ENCODE measurements around the gene SLCO3A1.

The SLCO3A1 gene

DNA sequence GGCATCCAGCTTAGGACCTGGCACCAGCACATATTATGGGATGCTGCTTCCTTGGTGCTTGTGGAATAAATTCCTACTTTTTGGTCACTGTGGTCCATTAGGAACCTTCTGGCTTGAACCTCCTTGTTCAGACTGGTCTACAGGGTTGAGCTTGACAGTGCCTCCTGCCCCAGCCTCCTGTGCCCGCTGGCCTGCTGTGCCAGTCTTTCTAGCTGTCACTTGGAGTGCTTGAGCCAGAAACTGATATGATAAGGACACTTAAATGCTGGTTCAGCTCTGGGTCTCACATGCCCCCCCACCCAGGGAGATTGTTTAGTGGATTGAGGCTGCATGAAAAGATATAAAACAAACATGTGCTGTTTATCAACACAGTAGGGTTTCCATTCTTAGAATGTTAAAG is 147.8 kb downstream of the SLCO3A1 start:
- no peak overlapping the region for H3K9ac ChIP-seq (ENCODE audit: low read length)
- H3K4me1 ChIP-seq (ENCODE audit: insufficient read depth, low read length) = no peaks in the 10 kb centered on the region
- H3K4me3 ChIP-seq (ENCODE audit: low read depth in 1 of 2, low read length in 2 of 2) = no peak overlapping the region
- no peak overlapping the region for H3K27ac ChIP-seq (ENCODE audit: low read depth, low read length)
- H3K27me3 ChIP-seq (ENCODE audit: control insufficient read depth in 1 of 2, insufficient read depth in 2 of 2, low read length in 2 of 2) = no peaks in the 10 kb centered on the region
- no peaks in the 10 kb centered on the region for H3K36me3 ChIP-seq (ENCODE audit: insufficient read depth, low read length)
- H3K9me3 ChIP-seq (ENCODE audit: low read length) = no peaks in the 10 kb centered on the region

DNA sequence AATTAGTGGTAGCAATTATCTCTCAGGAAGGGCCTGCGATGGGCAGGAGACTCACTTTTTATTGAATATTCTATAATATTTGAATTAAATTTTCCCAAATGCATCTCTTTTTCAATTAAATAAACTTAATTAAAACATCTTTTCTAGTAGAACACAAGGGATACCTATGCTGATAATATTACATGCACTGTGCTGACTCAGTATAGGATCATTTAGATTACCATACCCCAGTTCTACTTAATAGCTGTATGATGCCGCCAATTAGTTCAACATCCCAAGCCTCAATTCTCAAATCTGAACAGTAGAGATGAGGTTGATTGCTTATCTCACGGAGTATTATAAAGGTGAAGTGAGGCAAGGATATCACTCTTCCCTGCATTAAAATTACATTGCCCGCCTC is 149.2 kb downstream of the SLCO3A1 start:
- H3K4me3 ChIP-seq (ENCODE audit: low read depth in 1 of 2, low read length in 2 of 2) = no peak overlapping the region
- H3K27ac ChIP-seq (ENCODE audit: low read depth, low read length) = no peak overlapping the region
- no peak overlapping the region for H3K9ac ChIP-seq (ENCODE audit: low read length)
- no peaks in the 10 kb centered on the region for H3K4me1 ChIP-seq (ENCODE audit: insufficient read depth, low read length)
- no peaks in the 10 kb centered on the region for H3K36me3 ChIP-seq (ENCODE audit: insufficient read depth, low read length)
- H3K9me3 ChIP-seq (ENCODE audit: low read length) = no peaks in the 10 kb centered on the region
- H3K27me3 ChIP-seq (ENCODE audit: control insufficient read depth in 1 of 2, insufficient read depth in 2 of 2, low read length in 2 of 2) = no peaks in the 10 kb centered on the region

DNA sequence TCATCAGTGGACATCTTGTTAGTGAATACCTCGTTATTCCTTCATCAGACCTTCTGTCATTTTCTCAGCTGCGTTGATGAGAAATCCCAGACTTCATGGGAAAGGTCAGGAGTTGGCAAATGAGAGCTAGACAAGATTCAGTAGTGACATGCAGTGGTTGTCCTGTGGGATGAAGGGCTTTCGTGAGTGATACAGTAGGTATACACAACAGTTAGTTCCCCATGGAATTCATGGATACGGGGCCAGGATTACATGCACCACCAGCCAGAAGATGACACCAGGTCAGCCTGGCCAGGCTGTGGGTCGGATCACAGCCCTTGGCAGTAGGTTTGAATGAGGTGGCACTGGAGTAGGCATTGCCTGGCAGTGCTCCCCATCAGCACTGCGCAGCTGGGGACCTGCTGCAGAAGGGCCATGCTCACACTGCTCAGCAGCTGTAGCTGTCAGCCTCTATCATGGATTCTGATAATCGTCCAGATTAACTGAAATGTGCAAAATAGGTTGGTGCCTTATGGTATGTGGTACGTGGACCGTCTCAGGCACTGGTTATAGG is 150.1 kb downstream of the SLCO3A1 start:
- Histone ChIP-seq H3K4me1 (ENCODE audit: insufficient read depth, low read length) (no peaks in the 10 kb centered on the region), H3K9ac (ENCODE audit: low read length) (no peak overlapping the region), H3K4me3 (ENCODE audit: low read depth in 1 of 2, low read length in 2 of 2) (no peak overlapping the region), H3K27ac (ENCODE audit: low read depth, low read length) (no peak overlapping the region), H3K27me3 (ENCODE audit: control insufficient read depth in 1 of 2, insufficient read depth in 2 of 2, low read length in 2 of 2) (no peaks in the 10 kb centered on the region), H3K36me3 (ENCODE audit: insufficient read depth, low read length) (no peaks in the 10 kb centered on the region), H3K9me3 (ENCODE audit: low read length) (no peaks in the 10 kb centered on the region)

DNA sequence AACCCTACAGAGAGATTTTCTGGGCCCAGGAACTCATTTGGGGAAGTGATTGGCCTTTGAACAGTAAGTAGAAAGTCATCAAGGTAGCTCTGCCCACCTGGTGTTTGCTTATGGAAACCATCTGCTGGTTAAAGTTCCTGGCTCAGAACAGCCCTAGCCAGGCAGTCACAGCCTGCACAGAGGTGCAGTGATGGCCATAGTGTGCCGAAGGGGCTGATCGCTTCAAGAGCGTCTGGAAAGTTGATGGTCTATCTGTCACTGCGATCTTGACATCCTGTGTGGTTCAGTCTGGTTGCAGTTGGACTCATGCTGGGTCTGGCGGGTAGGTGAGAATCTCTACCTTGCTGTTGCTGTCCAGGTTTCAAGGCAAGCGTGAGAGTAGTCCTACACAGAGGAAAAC is 151.6 kb downstream of the SLCO3A1 start:
- H3K4me3 ChIP-seq (ENCODE audit: low read depth in 1 of 2, low read length in 2 of 2) = no peak overlapping the region
- no peaks in the 10 kb centered on the region for H3K9me3 ChIP-seq (ENCODE audit: low read length)
- H3K27ac ChIP-seq (ENCODE audit: low read depth, low read length) = no peak overlapping the region
- H3K9ac ChIP-seq (ENCODE audit: low read length) = no peak overlapping the region
- H3K4me1 ChIP-seq (ENCODE audit: insufficient read depth, low read length) = no peaks in the 10 kb centered on the region
- no peaks in the 10 kb centered on the region for H3K36me3 ChIP-seq (ENCODE audit: insufficient read depth, low read length)
- no peaks in the 10 kb centered on the region for H3K27me3 ChIP-seq (ENCODE audit: control insufficient read depth in 1 of 2, insufficient read depth in 2 of 2, low read length in 2 of 2)

DNA sequence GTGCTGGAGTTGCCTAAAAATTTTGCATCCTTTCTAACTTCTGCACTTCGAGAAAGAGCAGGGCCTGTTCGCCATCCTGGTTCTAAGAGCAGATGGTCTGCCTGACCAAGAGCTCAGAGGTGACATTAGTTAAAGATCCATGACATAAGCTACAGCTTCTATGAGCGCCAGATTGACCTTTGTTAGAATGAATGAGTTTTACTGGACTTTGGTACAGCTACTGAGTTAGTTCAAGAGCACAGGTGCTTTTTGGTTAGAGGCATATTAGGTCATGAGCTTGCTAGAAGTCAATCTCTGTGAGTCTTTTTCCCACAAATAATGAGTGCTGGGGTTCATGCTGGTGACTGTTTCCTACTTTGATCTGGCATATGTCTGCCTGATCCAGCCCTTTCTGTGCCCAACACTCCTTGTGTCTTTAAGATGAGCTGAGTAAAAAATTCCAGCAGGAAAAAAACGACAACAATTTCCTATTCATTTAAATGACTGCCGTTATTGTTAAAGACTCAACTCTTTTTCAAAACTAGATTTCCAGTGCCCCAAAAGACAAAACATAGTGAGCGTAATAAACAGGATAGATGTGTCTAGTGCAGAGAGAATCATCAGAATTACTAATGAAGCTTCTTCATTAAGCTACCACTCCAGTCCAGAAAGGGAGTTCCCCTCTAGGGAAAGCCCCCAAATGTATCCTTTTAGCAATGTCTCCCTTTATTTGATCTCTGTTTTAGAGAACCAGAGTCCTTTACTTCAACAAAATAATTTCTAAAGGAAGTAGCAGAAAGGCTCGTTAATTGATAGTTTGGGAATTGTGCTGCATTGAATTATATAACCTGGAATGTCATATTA is 152.9 kb downstream of the SLCO3A1 start:
- no peaks in the 10 kb centered on the region for H3K4me1 ChIP-seq (ENCODE audit: insufficient read depth, low read length)
- H3K36me3 ChIP-seq (ENCODE audit: insufficient read depth, low read length) = no peaks in the 10 kb centered on the region
- H3K27me3 ChIP-seq (ENCODE audit: control insufficient read depth in 1 of 2, insufficient read depth in 2 of 2, low read length in 2 of 2) = no peaks in the 10 kb centered on the region
- no peak overlapping the region for H3K4me3 ChIP-seq (ENCODE audit: low read depth in 1 of 2, low read length in 2 of 2)
- H3K9ac ChIP-seq (ENCODE audit: low read length) = no peak overlapping the region
- H3K9me3 ChIP-seq (ENCODE audit: low read length) = no peaks in the 10 kb centered on the region
- H3K27ac ChIP-seq (ENCODE audit: low read depth, low read length) = no peak overlapping the region

DNA sequence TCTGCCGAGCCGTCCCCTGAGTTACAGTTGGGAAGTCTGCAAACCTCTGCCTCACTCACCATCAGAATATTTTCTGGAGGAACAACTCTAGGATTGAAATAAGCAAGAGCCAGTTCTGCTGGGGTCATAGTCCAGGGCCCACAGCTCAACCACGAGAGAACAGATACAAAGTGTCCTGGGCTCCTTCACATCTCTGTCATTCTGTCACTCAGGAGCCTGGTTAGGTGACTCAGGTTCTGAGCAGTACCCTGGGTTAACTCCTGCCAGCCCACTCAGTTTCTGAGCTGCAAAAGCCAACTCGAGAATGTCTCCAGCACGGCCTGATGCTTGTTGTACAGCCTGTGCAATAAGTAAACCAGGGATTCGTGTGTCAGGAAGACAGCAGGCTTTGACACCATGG is 155.7 kb downstream of the SLCO3A1 start:
- H3K9ac ChIP-seq (ENCODE audit: low read length) = no peak overlapping the region
- H3K4me3 ChIP-seq (ENCODE audit: low read depth in 1 of 2, low read length in 2 of 2) = no peak overlapping the region
- H3K27ac ChIP-seq (ENCODE audit: low read depth, low read length) = no peak overlapping the region
- no peaks in the 10 kb centered on the region for H3K27me3 ChIP-seq (ENCODE audit: control insufficient read depth in 1 of 2, insufficient read depth in 2 of 2, low read length in 2 of 2)
- H3K9me3 ChIP-seq (ENCODE audit: low read length) = no peaks in the 10 kb centered on the region
- no peaks in the 10 kb centered on the region for H3K4me1 ChIP-seq (ENCODE audit: insufficient read depth, low read length)
- H3K36me3 ChIP-seq (ENCODE audit: insufficient read depth, low read length) = no peaks in the 10 kb centered on the region

DNA sequence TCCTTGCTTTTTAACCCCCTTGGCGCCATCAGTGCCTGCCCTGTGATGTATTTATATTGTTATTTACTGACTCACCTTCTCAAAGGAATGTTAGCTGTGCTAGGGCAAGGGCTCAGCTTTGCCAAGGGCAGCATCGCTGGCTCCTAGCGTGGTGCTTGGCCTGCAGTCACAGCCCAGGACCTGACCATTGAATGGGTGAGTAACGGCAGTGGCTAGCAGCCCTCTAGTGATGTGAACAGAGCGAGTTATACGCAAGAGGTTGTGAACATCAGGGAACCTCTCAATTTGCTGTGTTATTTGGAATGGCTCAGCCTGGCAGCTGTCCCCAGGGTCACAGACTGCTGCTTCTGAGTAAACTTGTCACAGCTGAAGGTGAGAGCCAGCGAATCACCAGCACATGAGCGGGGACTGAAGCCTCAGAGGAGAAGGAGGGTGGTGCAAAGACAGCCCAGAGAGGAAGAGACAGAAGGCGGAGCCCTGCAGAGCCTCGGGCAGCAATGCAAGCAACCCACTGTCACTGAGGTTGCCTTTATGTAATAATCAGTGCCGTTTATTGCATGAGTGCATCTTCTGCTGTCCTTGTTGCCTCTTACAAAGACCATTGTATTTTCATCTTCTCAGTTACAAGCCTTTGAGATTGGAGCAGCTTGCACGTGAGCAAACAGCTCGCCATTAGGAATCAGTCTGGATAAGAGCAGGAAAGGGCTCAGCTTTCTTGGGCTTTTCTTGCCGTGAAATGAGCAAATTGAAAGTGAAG is 158.3 kb downstream of the SLCO3A1 start:
- no peak overlapping the region for H3K9ac ChIP-seq (ENCODE audit: low read length)
- no peaks in the 10 kb centered on the region for H3K4me1 ChIP-seq (ENCODE audit: insufficient read depth, low read length)
- no peaks in the 10 kb centered on the region for H3K9me3 ChIP-seq (ENCODE audit: low read length)
- H3K27ac ChIP-seq (ENCODE audit: low read depth, low read length) = no peak overlapping the region
- H3K27me3 ChIP-seq (ENCODE audit: control insufficient read depth in 1 of 2, insufficient read depth in 2 of 2, low read length in 2 of 2) = no peaks in the 10 kb centered on the region
- H3K4me3 ChIP-seq (ENCODE audit: low read depth in 1 of 2, low read length in 2 of 2) = no peak overlapping the region
- no peaks in the 10 kb centered on the region for H3K36me3 ChIP-seq (ENCODE audit: insufficient read depth, low read length)

DNA sequence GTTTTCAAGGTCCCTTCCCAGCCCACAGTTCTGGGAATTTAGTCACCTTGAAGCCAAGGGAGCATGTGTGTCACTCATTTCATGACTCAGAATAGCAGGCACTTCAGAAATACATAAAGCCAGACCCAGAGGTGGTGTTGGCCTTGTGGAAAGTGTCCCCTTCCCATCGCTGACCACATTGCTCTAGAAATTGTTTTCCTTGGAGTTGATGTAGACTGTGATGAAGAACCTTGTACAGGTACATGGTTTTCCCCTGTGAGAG is 158.8 kb downstream of the SLCO3A1 start:
- Histone ChIP-seq H3K9ac (ENCODE audit: low read length) (no peak overlapping the region), H3K27me3 (ENCODE audit: control insufficient read depth in 1 of 2, insufficient read depth in 2 of 2, low read length in 2 of 2) (no peaks in the 10 kb centered on the region), H3K4me1 (ENCODE audit: insufficient read depth, low read length) (no peaks in the 10 kb centered on the region), H3K36me3 (ENCODE audit: insufficient read depth, low read length) (no peaks in the 10 kb centered on the region), H3K27ac (ENCODE audit: low read depth, low read length) (no peak overlapping the region), H3K9me3 (ENCODE audit: low read length) (no peaks in the 10 kb centered on the region), H3K4me3 (ENCODE audit: low read depth in 1 of 2, low read length in 2 of 2) (no peak overlapping the region)

DNA sequence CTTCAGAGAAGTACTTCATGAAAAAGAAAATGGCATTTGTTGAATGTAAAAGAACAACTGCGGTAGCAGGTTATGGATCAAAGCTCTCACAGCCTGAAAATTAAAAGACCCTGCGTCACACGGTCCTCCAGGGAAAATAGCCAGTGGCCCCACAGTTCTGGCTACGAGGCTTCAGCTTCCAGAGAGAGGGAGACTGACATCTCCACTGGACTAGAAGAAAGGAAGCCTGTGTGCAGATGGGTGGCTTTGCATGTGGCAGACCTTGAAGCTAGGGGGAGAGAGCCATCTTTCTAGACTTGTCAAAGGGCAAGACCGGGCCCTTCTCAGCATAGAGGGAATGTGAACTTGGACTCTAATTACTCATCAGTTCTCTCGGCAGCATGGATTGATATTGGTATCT is 159.4 kb downstream of the SLCO3A1 start:
- H3K9ac ChIP-seq (ENCODE audit: low read length) = no peak overlapping the region
- no peaks in the 10 kb centered on the region for H3K36me3 ChIP-seq (ENCODE audit: insufficient read depth, low read length)
- H3K4me1 ChIP-seq (ENCODE audit: insufficient read depth, low read length) = no peaks in the 10 kb centered on the region
- H3K9me3 ChIP-seq (ENCODE audit: low read length) = no peaks in the 10 kb centered on the region
- no peaks in the 10 kb centered on the region for H3K27me3 ChIP-seq (ENCODE audit: control insufficient read depth in 1 of 2, insufficient read depth in 2 of 2, low read length in 2 of 2)
- no peak overlapping the region for H3K27ac ChIP-seq (ENCODE audit: low read depth, low read length)
- no peak overlapping the region for H3K4me3 ChIP-seq (ENCODE audit: low read depth in 1 of 2, low read length in 2 of 2)

DNA sequence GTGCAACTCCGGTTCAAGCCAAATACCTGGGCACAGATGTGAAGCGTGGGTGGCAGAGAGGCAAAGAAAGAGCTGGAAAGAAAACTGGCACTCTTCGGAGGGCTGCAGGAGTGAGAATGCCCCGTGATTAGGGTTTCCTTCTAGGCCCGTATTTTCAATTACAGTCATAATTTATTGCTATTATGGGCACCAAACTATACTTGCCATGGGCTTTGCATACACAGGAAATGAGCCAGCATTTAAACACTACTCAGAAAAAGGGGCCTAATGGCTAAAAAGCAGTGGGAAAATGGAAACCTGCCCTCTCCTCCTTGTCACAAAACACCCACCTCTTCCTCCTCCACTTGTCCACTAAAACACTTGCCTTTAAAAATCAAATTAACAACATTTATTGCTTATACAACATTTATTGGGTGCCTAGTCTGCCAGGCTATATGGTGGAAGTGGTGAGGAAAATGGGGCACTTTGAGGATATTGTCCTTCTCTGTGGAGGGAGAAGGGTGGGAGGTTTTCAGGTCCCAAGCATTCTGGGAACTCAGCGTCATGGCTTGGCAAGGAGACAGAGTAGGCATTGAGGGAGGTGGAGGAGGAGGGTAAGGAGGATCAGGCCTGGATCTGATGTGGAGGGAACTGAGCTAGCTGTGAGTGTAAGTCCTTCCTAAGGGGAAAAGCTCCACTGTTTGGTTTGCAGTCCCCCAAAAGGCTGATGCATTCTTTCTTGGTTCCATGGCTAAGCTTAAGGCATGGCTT is 160.9 kb downstream of the SLCO3A1 start:
- H3K36me3 ChIP-seq (ENCODE audit: insufficient read depth, low read length) = no peaks in the 10 kb centered on the region
- no peaks in the 10 kb centered on the region for H3K27me3 ChIP-seq (ENCODE audit: control insufficient read depth in 1 of 2, insufficient read depth in 2 of 2, low read length in 2 of 2)
- no peak overlapping the region for H3K4me3 ChIP-seq (ENCODE audit: low read depth in 1 of 2, low read length in 2 of 2)
- no peak overlapping the region for H3K9ac ChIP-seq (ENCODE audit: low read length)
- H3K4me1 ChIP-seq (ENCODE audit: insufficient read depth, low read length) = no peaks in the 10 kb centered on the region
- no peak overlapping the region for H3K27ac ChIP-seq (ENCODE audit: low read depth, low read length)
- no peaks in the 10 kb centered on the region for H3K9me3 ChIP-seq (ENCODE audit: low read length)

DNA sequence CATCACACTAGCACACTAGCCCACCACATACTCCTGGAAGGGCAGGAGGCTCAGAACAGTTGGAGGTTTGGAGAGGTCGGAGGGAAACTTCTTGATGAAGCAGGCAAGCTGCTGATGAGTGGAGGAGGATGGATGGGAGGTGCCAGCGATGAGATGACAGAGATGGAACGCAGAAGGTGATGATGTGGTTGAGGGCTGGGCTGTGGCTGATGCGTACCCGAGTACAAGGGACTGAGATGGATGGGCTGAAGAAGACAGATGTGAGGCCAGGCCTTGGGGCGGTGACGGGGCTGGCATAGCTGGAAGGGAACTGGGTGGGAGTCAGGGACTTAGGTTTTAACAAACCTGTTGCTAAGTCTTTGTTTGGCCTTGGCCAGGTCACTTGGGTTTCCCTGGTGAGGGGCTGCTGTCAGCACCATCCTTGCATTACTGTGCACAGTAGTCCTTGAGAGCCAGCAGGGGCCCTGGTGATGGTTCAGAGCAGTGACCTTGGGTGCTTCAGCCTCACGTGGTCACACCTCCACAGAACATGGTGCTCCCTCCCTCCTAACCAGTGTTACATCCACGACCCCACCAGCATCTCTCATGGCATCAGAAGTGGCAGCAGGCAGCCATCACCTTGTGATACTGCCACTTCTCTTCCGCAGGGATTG is 164.5 kb downstream of the SLCO3A1 start:
- no peak overlapping the region for H3K4me3 ChIP-seq (ENCODE audit: low read depth in 1 of 2, low read length in 2 of 2)
- no peak overlapping the region for H3K9ac ChIP-seq (ENCODE audit: low read length)
- no peak overlapping the region for H3K27ac ChIP-seq (ENCODE audit: low read depth, low read length)
- H3K27me3 ChIP-seq (ENCODE audit: control insufficient read depth in 1 of 2, insufficient read depth in 2 of 2, low read length in 2 of 2) = no peaks in the 10 kb centered on the region
- no peaks in the 10 kb centered on the region for H3K4me1 ChIP-seq (ENCODE audit: insufficient read depth, low read length)
- H3K9me3 ChIP-seq (ENCODE audit: low read length) = no peaks in the 10 kb centered on the region
- no peaks in the 10 kb centered on the region for H3K36me3 ChIP-seq (ENCODE audit: insufficient read depth, low read length)
